Transverse colon (tissue), 4 donors: ENCODE data around the gene INCENP. TPM values are rescaled to one million over a fixed set of nuclear protein-coding genes. Genes with fewer than 3 reads are reported as not detected.

Source experiments
- DNase-seq: peaks from one replicate; pipeline ENCODE4 v3.0.0-alpha.2; 2019
- H3K27ac ChIP-seq, 4 donors: fragments of 200-600 bp; sonication (generic); 2 replicates each; pipeline ENCODE4 v1.5.1; 2016 to 2018; ENCODE audit warnings: inconsistent platforms in 4 of 4
- H3K27me3 ChIP-seq: fragments of 200-600 bp; sonication (generic); 2 replicates; pipeline ENCODE4 v1.5.1; 2017; ENCODE audit warnings: inconsistent platforms
- H3K36me3 ChIP-seq, 4 donors: fragments of 200-600 bp; sonication (generic); 2 replicates each; pipeline ENCODE4 v1.5.1; 2017 to 2019; ENCODE audit warnings: inconsistent platforms in 4 of 4
- H3K4me1 ChIP-seq, 4 donors: fragments of 200-600 bp; sonication (generic); 2 replicates each; pipeline ENCODE4 v1.5.1; 2017 to 2020; ENCODE audit warnings: inconsistent platforms in 4 of 4
- H3K4me3 ChIP-seq, 4 donors: fragments of 200-600 bp; sonication (generic); 1 replicate in 1 of 4; 2 replicates in 3 of 4; pipeline versions ENCODE4 v1.5.1 to v1.6.1; 2017 to 2019; ENCODE audit warnings: inconsistent platforms in 4 of 4
- H3K9me3 ChIP-seq, 2 donors: fragments of 200-600 bp; sonication (generic); 2 replicates each; pipeline ENCODE4 v1.5.1; 2017 to 2019; ENCODE audit warnings: inconsistent platforms in 2 of 2
- CTCF ChIP-seq, 5 experiments: fragments of 200-600 bp in 3 of 5; fragments of 450-650 bp in 2 of 5; sonication (generic) in 3 of 5; IDR thresholded peaks; 1 replicate in 2 of 5; 2 replicates in 3 of 5; pipeline ENCODE4 v1.5.1; 2016 to 2017; ENCODE audit warnings: antibody characterized with exemption in 5 of 5, inconsistent platforms in 3 of 5, mild to moderate bottlenecking in 2 of 5, moderate library complexity in 1 of 5
- EP300 ChIP-seq: sonication (generic); formaldehyde crosslinking; IDR thresholded peaks from one replicate; pipeline ENCODE4 v1.6.1; 2017; ENCODE audit warnings: antibody characterized with exemption, low read depth
- POLR2A ChIP-seq: fragments of 450-650 bp; IDR thresholded peaks from one replicate; pipeline ENCODE4 v1.6.1; 2016; ENCODE audit warnings: antibody characterized with exemption, mild to moderate bottlenecking, moderate library complexity
- POLR2AphosphoS5 ChIP-seq, 3 donors: sonication (generic); formaldehyde crosslinking; IDR thresholded peaks; one replicate each; pipeline ENCODE4 v1.6.1; 2016; ENCODE audit warnings: antibody characterized with exemption in 3 of 3
- WGBS, 2 donors: methylation state at CpG; one replicate each; pipeline ENCODE4 v1.1.5; 2018; ENCODE audit warnings: low coverage in 1 of 2; 5-methylcytosine and 5-hydroxymethylcytosine counted together
- in situ Hi-C, 4 donors: fragments of 200-750 bp; cut with MboI; loops; one replicate each; pipeline versions ENCODE4 v1.15.0 to v1.15.1; 2017; ENCODE audit warnings: low sequenced_read_pairs in 3 of 4, low pct_ligation_motif_present in 1 of 4, low pct_unique_long_range_greater_than_20kb in 1 of 4
- intact Hi-C: fragments of 100-400 bp; cut with DNase I; formaldehyde crosslinking; loops from one replicate; pipeline ENCODE4 v1.15.1; 2023; ENCODE audit warnings: low total_unique reads
- total RNA-seq, 4 donors: library from RNA; depleted of rRNA; stranded (reverse); fragments of >200 nt; gene quantifications; one replicate each; pipeline ENCODE4 v1.1.0, GENCODE V29; 2016

Gene INCENP
- total RNA-seq, 4 donors from 2014 or later, result 10.5 to 38.9 (median 26.1) TPM

GRCh38 chr11:62108017-62108750 lies 15.6 kb upstream of the INCENP start:
- intact Hi-C loops (no loop called here), in situ Hi-C loops (loop anchor here in 3 of 4 donors (10.0 to 25.0 kb wide), 2 partner anchors 313 to 321 kb away; partner anchors contain the start of genes FEN1 (in 3 of the 3) and TMEM258 (in 3 of the 3))
- WGBS, 2 donors, result 32 to 39% methylated on average over 3 to 14 of the region's 14 CpGs

GRCh38 chr11:62108971-62109404 lies 14.8 kb upstream of the INCENP start:
- 56 to 68% methylated on average over 6 of the region's 6 CpGs for WGBS, 2 donors

More at GRCh38 chr11:62108017-62108750, 15.6 kb upstream of the INCENP start:
- TF ChIP-seq EP300, result no peak
- peak; percentile 72 to 85 (median 84) for TF ChIP-seq CTCF (IDR thresholded peaks at IDR 0.05)
- Histone ChIP-seq H3K36me3 (no peaks in the 10 kb centered on the region), H3K9me3 (no peaks in the 10 kb centered on the region), H3K4me1 (peaks cover 6 to 26% (median 12%) of the 10 kb centered on the region in 4 donors), H3K27me3 (no peaks in the 10 kb centered on the region), H3K4me3 (no peak overlapping the region), H3K27ac (no peak overlapping the region)
- DNase-seq, result no peak

GRCh38 chr11:62115085-62115694 lies 8.6 kb upstream of the INCENP start:
- WGBS, 2 donors, result 68 to 94% methylated on average over 2 to 5 of the region's 5 CpGs
- intact Hi-C loops (no loop called here), in situ Hi-C loops (loop anchor here in 2 of 4 donors (25.0 kb wide), 1 partner anchor 328 kb away; the partner anchor contains the start of genes FEN1 (in 2 of the 2) and TMEM258 (in 2 of the 2))
- H3K9me3 ChIP-seq, result no peaks in the 10 kb centered on the region
- no peak overlapping the region for H3K4me3 ChIP-seq
- peaks cover 0 to 6% (median 5%) of the 10 kb centered on the region in 4 donors for H3K4me1 ChIP-seq
- TF ChIP-seq POLR2A, result no peak
- no peak for TF ChIP-seq EP300
- no peak for TF ChIP-seq CTCF (IDR thresholded peaks at IDR 0.05)
- no peak for TF ChIP-seq POLR2AphosphoS5 (IDR thresholded peaks at IDR 0.05)
- H3K27ac ChIP-seq, result no peak overlapping the region
- no peaks in the 10 kb centered on the region for H3K27me3 ChIP-seq
- DNase-seq, result no peak
- H3K36me3 ChIP-seq, result no peaks in the 10 kb centered on the region

More at GRCh38 chr11:62108971-62109404, 14.8 kb upstream of the INCENP start:
- intact Hi-C loops, result no loop called here
- TF ChIP-seq POLR2A (no peak), POLR2AphosphoS5 (IDR thresholded peaks at IDR 0.05) (no peak), EP300 (no peak), CTCF (IDR thresholded peaks at IDR 0.05) (no peak)
- no peak for DNase-seq
- Histone ChIP-seq H3K4me3 (no peak overlapping the region), H3K27me3 (no peaks in the 10 kb centered on the region), H3K9me3 (no peaks in the 10 kb centered on the region), H3K36me3 (no peaks in the 10 kb centered on the region), H3K4me1 (peaks cover 6 to 26% (median 12%) of the 10 kb centered on the region in 4 donors), H3K27ac (no peak overlapping the region)
- in situ Hi-C loops, result loop anchor here in 3 of 4 donors (10.0 to 25.0 kb wide), 2 partner anchors 314 to 322 kb away; partner anchors contain the start of genes FEN1 (in 3 of the 3) and TMEM258 (in 3 of the 3)

GRCh38 chr11:62116451-62116850 lies 7.4 kb upstream of the INCENP start:
- Histone ChIP-seq H3K36me3 (no peaks in the 10 kb centered on the region), H3K4me1 (peaks cover 0 to 6% (median 5%) of the 10 kb centered on the region in 4 donors), H3K27ac (no peak overlapping the region), H3K4me3 (no peak overlapping the region), H3K9me3 (no peaks in the 10 kb centered on the region), H3K27me3 (no peaks in the 10 kb centered on the region)
- TF ChIP-seq EP300, result no peak
- no peak for TF ChIP-seq CTCF (IDR thresholded peaks at IDR 0.05)
- no peak for TF ChIP-seq POLR2A
- TF ChIP-seq POLR2AphosphoS5 (IDR thresholded peaks at IDR 0.05), result no peak
- in situ Hi-C loops, result loop anchor here in 2 of 4 donors (25.0 kb wide), 1 partner anchor 329 kb away; the partner anchor contains the start of genes FEN1 (in 2 of the 2) and TMEM258 (in 2 of the 2)
- WGBS, 2 donors, result 66 to 92% methylated on average over 2 of the region's 2 CpGs
- intact Hi-C loops, result no loop called here
- no peak for DNase-seq
